Neural progenitor cell (in vitro differentiated cells): ENCODE results near the gene SERPINA6. TPM values are rescaled to one million over a fixed set of nuclear protein-coding genes. Genes with fewer than 3 reads are reported as not detected.
"Not testable (repeated sequence)": the region's sequence is repeated elsewhere in the genome, so short reads cannot be mapped to it uniquely, and the experiment has no call there.

Experiments
- DNase-seq: peaks from one replicate; pipeline ENCODE4 v3.0.0-alpha.2; 2016; ENCODE audit warnings: low spot score
- H2AFZ ChIP-seq: fragments of 200-600 bp; sonication (generic); replicated peaks from 2 replicates; pipeline ENCODE4 v1.6.1; 2016; ENCODE audit warnings: antibody characterized with exemption
- H3F3A ChIP-seq: fragments of 200-600 bp; sonication (generic); 2 replicates; pipeline ENCODE4 v1.6.1; 2016; ENCODE audit warnings: antibody characterized with exemption, low read depth
- H3K27ac ChIP-seq: fragments of 200-600 bp; sonication (generic); 2 replicates; pipeline ENCODE4 v1.5.1; 2016; ENCODE audit warnings: mild to moderate bottlenecking
- H3K27me3 ChIP-seq: fragments of 200-600 bp; sonication (generic); 2 replicates; pipeline ENCODE4 v1.6.1; 2016; ENCODE audit warnings: mild to moderate bottlenecking, moderate library complexity
- H3K36me3 ChIP-seq: fragments of 200-600 bp; sonication (generic); 2 replicates; pipeline ENCODE4 v1.5.1; 2016
- H3K4me1 ChIP-seq: fragments of 200-600 bp; sonication (generic); 2 replicates; pipeline ENCODE4 v1.6.1; 2016; ENCODE audit warnings: mixed run types
- H3K4me2 ChIP-seq: fragments of 200-600 bp; sonication (generic); 2 replicates; pipeline ENCODE4 v1.6.1; 2016
- H3K4me3 ChIP-seq: fragments of 200-600 bp; sonication (generic); 2 replicates; pipeline ENCODE4 v1.5.1; 2016
- H3K79me2 ChIP-seq: fragments of 200-600 bp; sonication (generic); 2 replicates; pipeline ENCODE4 v1.6.1; 2016; ENCODE audit warnings: low read depth
- H3K9ac ChIP-seq: fragments of 200-600 bp; sonication (generic); 2 replicates; pipeline ENCODE4 v1.6.1; 2016
- H3K9me3 ChIP-seq: fragments of 200-600 bp; sonication (generic); 2 replicates; pipeline ENCODE4 v1.5.1; 2016; ENCODE audit warnings: low read depth
- H4K20me1 ChIP-seq: fragments of 200-600 bp; sonication (generic); 2 replicates; pipeline ENCODE4 v1.6.1; 2016; ENCODE audit warnings: low read depth
- H3K27ac Mint-ChIP-seq: 3 replicates; pipeline ENCODE4 v1.8.0; 2021; ENCODE audit warnings: mixed read lengths
- H3K27me3 Mint-ChIP-seq: 2 replicates; pipeline ENCODE4 v1.8.0; 2022; ENCODE audit warnings: low read depth, mild to moderate bottlenecking, inconsistent platforms, moderate library complexity, mixed read lengths; ENCODE audit not compliant: insufficient read depth
- H3K36me3 Mint-ChIP-seq: 3 replicates; pipeline ENCODE4 v1.8.0; 2021; ENCODE audit warnings: mixed read lengths
- H3K4me1 Mint-ChIP-seq: 3 replicates; pipeline ENCODE4 v1.8.0; 2021; ENCODE audit warnings: mixed read lengths
- H3K4me3 Mint-ChIP-seq: 3 replicates; pipeline ENCODE4 v1.8.0; 2021; ENCODE audit warnings: mild to moderate bottlenecking, moderate library complexity, mixed read lengths
- H3K9me3 Mint-ChIP-seq: 3 replicates; pipeline ENCODE4 v1.8.0; 2020; ENCODE audit warnings: mixed read lengths
- CTCF ChIP-seq: fragments of 200-600 bp; sonication (generic); IDR thresholded peaks from 2 replicates; pipeline ENCODE4 v1.5.1; 2017; ENCODE audit warnings: antibody characterized with exemption, mild to moderate bottlenecking
- EZH2 ChIP-seq: fragments of 200-600 bp; sonication (generic); IDR thresholded peaks from 2 replicates; pipeline ENCODE4 v1.6.1; 2017; ENCODE audit warnings: antibody characterized with exemption, mild to moderate bottlenecking, moderate library complexity
- EZH2phosphoT487 ChIP-seq: fragments of 200-600 bp; sonication (generic); IDR thresholded peaks from 2 replicates; pipeline ENCODE4 v1.6.1; 2017; ENCODE audit warnings: antibody characterized with exemption
- total RNA-seq: library from RNA; depleted of rRNA; stranded (reverse); fragments of >200 nt; gene quantifications from 2 replicates; pipeline ENCODE4 v1.2.3, GENCODE V29; 2015; ENCODE audit warnings: low replicate concordance

Gene SERPINA6
- total RNA-seq, 1 donor from 2014 or later = not detected

- no peak overlapping the region for H2AFZ ChIP-seq
- Mint-ChIP-seq H3K36me3 (no peaks in the 10 kb centered on the region), H3K9me3 (peaks cover 9% of the 10 kb centered on the region), H3K4me3 (no peak overlapping the region), H3K4me1 (no peaks in the 10 kb centered on the region), H3K27me3 (no peaks in the 10 kb centered on the region), H3K27ac (no peak overlapping the region)
- H3K9ac ChIP-seq = no peak overlapping the region
- DNase-seq = no peak
- H3K4me1 ChIP-seq = peaks cover 3% of the 10 kb centered on the region
- H3K4me2 ChIP-seq = no peak overlapping the region
- H3K4me3 ChIP-seq = no peak overlapping the region
- H3F3A ChIP-seq = no peaks in the 10 kb centered on the region
- no peak for TF ChIP-seq EZH2phosphoT487
- no peak for TF ChIP-seq CTCF
- TF ChIP-seq EZH2 = no peak
- no peaks in the 10 kb centered on the region for H3K36me3 ChIP-seq
- H3K27ac ChIP-seq = no peak overlapping the region
- H3K27me3 ChIP-seq = no peaks in the 10 kb centered on the region
- no peaks in the 10 kb centered on the region for H3K79me2 ChIP-seq
- H3K9me3 ChIP-seq = no peaks in the 10 kb centered on the region
- H4K20me1 ChIP-seq = no peaks in the 10 kb centered on the region
Measured at GRCh38 chr14:94303111-94303510, 20.0 kb downstream of the SERPINA6 start.

- Histone ChIP-seq H2AFZ (no peak overlapping the region), H3K9me3 (no peaks in the 10 kb centered on the region), H3K36me3 (no peaks in the 10 kb centered on the region), H3K4me2 (no peak overlapping the region), H3K79me2 (no peaks in the 10 kb centered on the region), H3K9ac (no peak overlapping the region), H4K20me1 (no peaks in the 10 kb centered on the region), H3K27me3 (no peaks in the 10 kb centered on the region), H3K4me3 (no peak overlapping the region), H3K4me1 (no peaks in the 10 kb centered on the region), H3F3A (no peaks in the 10 kb centered on the region), H3K27ac (no peak overlapping the region)
- no peak overlapping the region for H3K27ac Mint-ChIP-seq
- TF ChIP-seq EZH2 (no peak), EZH2phosphoT487 (no peak), CTCF (no peak)
- H3K4me1 Mint-ChIP-seq = no peaks in the 10 kb centered on the region
- no peaks in the 10 kb centered on the region for H3K27me3 Mint-ChIP-seq
- no peaks in the 10 kb centered on the region for H3K9me3 Mint-ChIP-seq
- H3K36me3 Mint-ChIP-seq = no peaks in the 10 kb centered on the region
- H3K4me3 Mint-ChIP-seq = no peak overlapping the region
- no peak for DNase-seq
Measured at GRCh38 chr14:94298130-94298529, 25.0 kb downstream of the SERPINA6 start.

- not testable (repeated sequence) for H3K9me3 Mint-ChIP-seq, H2AFZ ChIP-seq, H3K27me3 Mint-ChIP-seq, H4K20me1 ChIP-seq, H3K9ac ChIP-seq, H3K27me3 ChIP-seq, H3K4me1 Mint-ChIP-seq, H3K4me3 ChIP-seq, H3K79me2 ChIP-seq, H3K36me3 ChIP-seq, H3K27ac Mint-ChIP-seq, H3F3A ChIP-seq, H3K27ac ChIP-seq, H3K4me1 ChIP-seq, H3K9me3 ChIP-seq, H3K4me3 Mint-ChIP-seq, H3K36me3 Mint-ChIP-seq, DNase-seq, H3K4me2 ChIP-seq
Measured at GRCh38 chr14:94296181-94296545, 27.0 kb downstream of the SERPINA6 start.

- no peak overlapping the region for H3K4me3 ChIP-seq
- no peak overlapping the region for H2AFZ ChIP-seq
- H3F3A ChIP-seq = no peaks in the 10 kb centered on the region
- no peak overlapping the region for H3K27ac ChIP-seq
- no peaks in the 10 kb centered on the region for H3K4me1 Mint-ChIP-seq
- no peak overlapping the region for H3K27ac Mint-ChIP-seq
- H4K20me1 ChIP-seq = no peaks in the 10 kb centered on the region
- H3K9ac ChIP-seq = no peak overlapping the region
- H3K27me3 Mint-ChIP-seq = peaks cover 2% of the 10 kb centered on the region
- H3K27me3 ChIP-seq = no peaks in the 10 kb centered on the region
- no peaks in the 10 kb centered on the region for H3K36me3 ChIP-seq
- H3K4me2 ChIP-seq = no peak overlapping the region
- H3K36me3 Mint-ChIP-seq = no peaks in the 10 kb centered on the region
- no peaks in the 10 kb centered on the region for H3K4me1 ChIP-seq
- no peaks in the 10 kb centered on the region for H3K9me3 ChIP-seq
- no peak for DNase-seq
- H3K79me2 ChIP-seq = no peaks in the 10 kb centered on the region
- no peaks in the 10 kb centered on the region for H3K9me3 Mint-ChIP-seq
- H3K4me3 Mint-ChIP-seq = no peak overlapping the region
- TF ChIP-seq EZH2 = no peak
- no peak for TF ChIP-seq CTCF
- no peak for TF ChIP-seq EZH2phosphoT487
Measured at GRCh38 chr14:94295360-94296180, 27.6 kb downstream of the SERPINA6 start.
